ENCODE measurements around the gene HOXA11. TPM values are rescaled to one million over a fixed set of nuclear protein-coding genes. Genes with fewer than 3 reads are reported as not detected.

The HOXA11 gene
- total RNA-seq, 4 donors from 2014 or later, result 5.1 to 7.9 (median 6.4) TPM

GRCh38 chr7:27211764-27212204, 26.8 kb upstream of the HOXA11 start:
- peaks cover 4 to 5% of the 10 kb centered on the region in 2 donors for H3K4me1 ChIP-seq
- intact Hi-C loops (cut with DNase I; ENCODE audit: low total_unique reads), result no loop called here
- peaks cover 9 to 31% (median 29%) of the 10 kb centered on the region in 3 donors for H3K27me3 ChIP-seq
- in situ Hi-C loops (cut with MboI; ENCODE audit: low sequenced_read_pairs in 4 of 4), result loop anchor here in 3 of 4 donors (25.0 kb wide), 3 partner anchors 351 to 701 kb away; no protein-coding TSS in a partner anchor
- no peak for TF ChIP-seq POLR2A (IDR thresholded peaks at IDR 0.05)
- no peak for TF ChIP-seq CTCF (IDR thresholded peaks at IDR 0.05 in 4 of 5, conservative IDR thresholded peaks at IDR 0.05 in 1 of 5)
- H3K9me3 ChIP-seq, result no peaks in the 10 kb centered on the region
- H3K36me3 ChIP-seq, result no peaks in the 10 kb centered on the region
- DNase-seq, result no peak
- no peak for ATAC-seq
- no peak overlapping the region for H3K4me3 ChIP-seq
- H3K27ac ChIP-seq, result no peak overlapping the region

GRCh38 chr7:27211084-27211446, 26.0 kb upstream of the HOXA11 start:
- Histone ChIP-seq H3K4me3 (no peak overlapping the region), H3K36me3 (no peaks in the 10 kb centered on the region), H3K4me1 (peaks cover 4 to 5% of the 10 kb centered on the region in 2 donors), H3K9me3 (no peaks in the 10 kb centered on the region), H3K27me3 (peaks cover 9 to 38% (median 35%) of the 10 kb centered on the region in 3 donors), H3K27ac (no peak overlapping the region)
- in situ Hi-C loops (cut with MboI; ENCODE audit: low sequenced_read_pairs in 4 of 4) (loop anchor here in 3 of 4 donors (25.0 kb wide), 3 partner anchors 351 to 701 kb away; no protein-coding TSS in a partner anchor), intact Hi-C loops (cut with DNase I; ENCODE audit: low total_unique reads) (no loop called here)
- TF ChIP-seq POLR2A (IDR thresholded peaks at IDR 0.05), result no peak
- no peak for TF ChIP-seq CTCF (IDR thresholded peaks at IDR 0.05 in 4 of 5, conservative IDR thresholded peaks at IDR 0.05 in 1 of 5)
- DNase-seq, result no peak
- no peak for ATAC-seq

- H3K27ac ChIP-seq, result no peak overlapping the region
- TF ChIP-seq CTCF (IDR thresholded peaks at IDR 0.05 in 4 of 5, conservative IDR thresholded peaks at IDR 0.05 in 1 of 5) (peak; percentile 39 to 85 (median 66)), POLR2A (IDR thresholded peaks at IDR 0.05) (no peak)
- no peaks in the 10 kb centered on the region for H3K36me3 ChIP-seq
- no peaks in the 10 kb centered on the region for H3K9me3 ChIP-seq
- intact Hi-C loops (cut with DNase I; ENCODE audit: low total_unique reads), result no loop called here
- peak overlapping the region; percentile 30 to 57 (median 37) for H3K4me3 ChIP-seq
- in situ Hi-C loops (cut with MboI; ENCODE audit: low sequenced_read_pairs in 4 of 4), result loop anchor here in 3 of 4 donors (25.0 kb wide), 3 partner anchors 352 to 702 kb away; no protein-coding TSS in a partner anchor
- ATAC-seq (peak; percentile 36 to 76), DNase-seq (peak in 1 of 2 donors; percentile 33)
- peaks cover 13 to 43% (median 40%) of the 10 kb centered on the region in 3 donors for H3K27me3 ChIP-seq
- H3K4me1 ChIP-seq, result peaks cover 4 to 5% of the 10 kb centered on the region in 2 donors
Observed at GRCh38 chr7:27210441-27211083, 25.5 kb upstream of the HOXA11 start.

GRCh38 chr7:27209933-27210440, 25.0 kb upstream of the HOXA11 start:
- no peak for ATAC-seq
- no peak for DNase-seq
- H3K27me3 ChIP-seq, result peaks cover 19 to 48% (median 45%) of the 10 kb centered on the region in 3 donors
- no peaks in the 10 kb centered on the region for H3K9me3 ChIP-seq
- H3K27ac ChIP-seq, result no peak overlapping the region
- in situ Hi-C loops (cut with MboI; ENCODE audit: low sequenced_read_pairs in 4 of 4), result loop anchor here (5.0 to 25.0 kb wide), 7 partner anchors 352 to 805 kb away; no protein-coding TSS in a partner anchor
- no peak for TF ChIP-seq CTCF (IDR thresholded peaks at IDR 0.05 in 4 of 5, conservative IDR thresholded peaks at IDR 0.05 in 1 of 5)
- TF ChIP-seq POLR2A (IDR thresholded peaks at IDR 0.05), result no peak
- H3K4me1 ChIP-seq, result peaks cover 6 to 9% of the 10 kb centered on the region in 2 donors
- H3K36me3 ChIP-seq, result no peaks in the 10 kb centered on the region
- H3K4me3 ChIP-seq, result no peak overlapping the region
- intact Hi-C loops (cut with DNase I; ENCODE audit: low total_unique reads), result no loop called here

Data from gastrocnemius medialis (tissue), 4 donors.